ACC112 (cell line): ENCODE measurements around the gene GPR142.
A peak's percentile ranks its signal among the peaks of the same experiment; 100 is the strongest.

Experiments
- H2AFZ ChIP-seq: fragments of 200-600 bp; sonication (generic); one replicate; pipeline ENCODE4 v1.6.0; 2017; ENCODE audit warnings: antibody characterized with exemption, low read length; ENCODE audit not compliant: unreplicated experiment
- H3K27ac ChIP-seq: fragments of 200-600 bp; sonication (generic); 2 replicates; pipeline ENCODE4 v1.5.1; 2014; ENCODE audit warnings: low read depth, mild to moderate bottlenecking, antibody characterized with exemption, low read length, moderate library complexity
- H3K27me3 ChIP-seq: fragments of 200-600 bp; sonication (generic); 2 replicates; pipeline ENCODE4 v1.6.1; 2014; ENCODE audit warnings: mild to moderate bottlenecking, antibody characterized with exemption, low read length, moderate library complexity, mixed read lengths; ENCODE audit not compliant: insufficient read depth
- H3K36me3 ChIP-seq: fragments of 200-600 bp; sonication (generic); 2 replicates; pipeline ENCODE4 v1.6.1; 2016; ENCODE audit warnings: mild to moderate bottlenecking, antibody characterized with exemption, low read length, moderate library complexity, mixed read lengths; ENCODE audit not compliant: insufficient read depth
- H3K4me1 ChIP-seq: fragments of 200-600 bp; sonication (generic); one replicate; pipeline ENCODE4 v1.6.1; 2016; ENCODE audit warnings: low read length, mixed read lengths; ENCODE audit not compliant: insufficient read depth, unreplicated experiment, control insufficient read depth
- H3K4me3 ChIP-seq: fragments of 200-600 bp; sonication (generic); 2 replicates; pipeline ENCODE4 v1.5.1; 2014; ENCODE audit warnings: mild to moderate bottlenecking, low read depth, low read length
- H3K79me2 ChIP-seq: fragments of 200-600 bp; sonication (generic); one replicate; pipeline ENCODE4 v1.6.0; 2016; ENCODE audit warnings: low read length; ENCODE audit not compliant: control insufficient read depth, unreplicated experiment, insufficient read depth

The GPR142 gene, protein sequence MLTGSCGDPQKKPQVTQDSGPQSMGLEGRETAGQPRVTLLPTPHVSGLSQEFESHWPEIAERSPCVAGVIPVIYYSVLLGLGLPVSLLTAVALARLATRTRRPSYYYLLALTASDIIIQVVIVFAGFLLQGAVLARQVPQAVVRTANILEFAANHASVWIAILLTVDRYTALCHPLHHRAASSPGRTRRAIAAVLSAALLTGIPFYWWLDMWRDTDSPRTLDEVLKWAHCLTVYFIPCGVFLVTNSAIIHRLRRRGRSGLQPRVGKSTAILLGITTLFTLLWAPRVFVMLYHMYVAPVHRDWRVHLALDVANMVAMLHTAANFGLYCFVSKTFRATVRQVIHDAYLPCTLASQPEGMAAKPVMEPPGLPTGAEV

GRCh38 chr17:74367206-74367605 lies at the start of gene GPR142:
TSS of gene GPR142 (plus strand) at chr17:74367506. CDS start at chr17:74369541, 2,035 bp downstream.
- Histone ChIP-seq H2AFZ (no peak within 1 kb of the TSS), H3K4me3 (no peak within 1 kb of the TSS), H3K36me3 (no peaks in the 10 kb centered on the region), H3K27me3 (peaks cover 23% of the 10 kb centered on the region), H3K4me1 (no peaks in the 10 kb centered on the region), H3K27ac (no peak within 1 kb of the TSS), H3K79me2 (no peaks in the 10 kb centered on the region)

- no peaks in the 10 kb centered on the region for H3K36me3 ChIP-seq
- no peak overlapping the region for H3K4me3 ChIP-seq
- no peaks in the 10 kb centered on the region for H3K4me1 ChIP-seq
- no peak overlapping the region for H3K27ac ChIP-seq
- H3K27me3 ChIP-seq = peaks cover 23% of the 10 kb centered on the region
- H3K79me2 ChIP-seq = no peaks in the 10 kb centered on the region
- no peak overlapping the region for H2AFZ ChIP-seq
Measured at GRCh38 chr17:74318391-74318790, 48.9 kb upstream of the GPR142 start.

DNA sequence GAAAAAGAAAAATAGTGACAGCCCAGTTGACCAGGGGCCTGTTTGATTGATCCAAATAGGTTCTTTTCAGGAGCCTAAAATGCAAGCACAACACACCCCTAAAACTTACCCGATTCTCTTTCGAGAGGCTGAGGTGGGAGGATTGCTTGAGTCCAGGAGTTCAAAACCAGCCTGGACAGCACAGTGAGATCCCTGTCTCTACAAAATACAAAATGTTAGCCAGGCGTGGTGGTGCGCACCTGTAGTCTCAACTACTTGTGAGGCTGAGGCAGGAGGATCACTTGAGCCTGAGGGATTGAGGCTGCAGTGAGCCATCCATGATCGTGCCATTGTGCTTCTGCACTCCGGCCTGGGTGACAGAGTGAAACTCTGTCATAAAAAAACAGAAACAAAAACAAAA lies 42.8 kb upstream of the GPR142 start:
- Histone ChIP-seq H3K27ac (no peak overlapping the region), H3K27me3 (peaks cover 52% of the 10 kb centered on the region), H3K4me1 (peaks cover 4% of the 10 kb centered on the region), H3K4me3 (no peak overlapping the region), H2AFZ (no peak overlapping the region), H3K79me2 (no peaks in the 10 kb centered on the region), H3K36me3 (no peaks in the 10 kb centered on the region)

- Histone ChIP-seq H2AFZ (no peak overlapping the region), H3K27ac (no peak overlapping the region), H3K79me2 (no peaks in the 10 kb centered on the region), H3K36me3 (no peaks in the 10 kb centered on the region), H3K4me1 (peaks cover 4% of the 10 kb centered on the region), H3K4me3 (no peak overlapping the region), H3K27me3 (peaks cover 55% of the 10 kb centered on the region)
Measured at GRCh38 chr17:74325376-74325742, 41.9 kb upstream of the GPR142 start.

- H3K36me3 ChIP-seq = no peaks in the 10 kb centered on the region
- H3K27me3 ChIP-seq = peaks cover 54% of the 10 kb centered on the region
- peaks cover 4% of the 10 kb centered on the region for H3K4me1 ChIP-seq
- peak within 1 kb of the TSS; percentile 25; the same call in 1 of the 2 replicates for H3K4me3 ChIP-seq
- no peaks in the 10 kb centered on the region for H3K79me2 ChIP-seq
- no peak within 1 kb of the TSS for H3K27ac ChIP-seq
- no peak within 1 kb of the TSS for H2AFZ ChIP-seq
Measured at GRCh38 chr17:74325743-74326379, 41.4 kb upstream of the GPR142 start, which contains the start of gene KIF19. TSS of gene KIF19 (plus strand) at chr17:74326226. CDS start at chr17:74326350, 124 bp downstream.

DNA sequence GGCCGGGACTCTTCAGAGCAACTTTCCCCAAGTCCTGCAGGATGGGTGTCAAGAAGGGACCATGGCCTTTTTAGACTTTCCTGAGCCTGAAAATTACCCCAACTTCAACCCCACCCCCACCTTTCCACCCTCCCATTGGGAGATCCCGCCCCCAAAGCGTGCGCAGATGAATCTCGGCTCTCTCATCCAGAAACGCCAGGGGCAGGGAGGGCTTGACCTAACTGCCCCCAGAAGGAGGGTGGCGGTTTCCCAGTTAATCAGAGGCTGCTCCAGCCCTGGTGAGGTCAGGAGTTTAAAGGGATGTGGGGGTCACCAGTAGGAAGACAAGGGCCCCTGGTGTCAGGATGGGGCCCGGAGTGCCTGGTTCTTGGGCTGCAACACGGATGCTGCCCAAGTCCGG lies 40.8 kb upstream of the GPR142 start:
- Histone ChIP-seq H3K79me2 (no peaks in the 10 kb centered on the region), H3K27ac (no peak overlapping the region), H3K36me3 (no peaks in the 10 kb centered on the region), H3K27me3 (peaks cover 54% of the 10 kb centered on the region), H3K4me3 (peak overlapping the region; percentile 25; the same call in 1 of the 2 replicates), H2AFZ (no peak overlapping the region), H3K4me1 (peaks cover 4% of the 10 kb centered on the region)

GRCh38 chr17:74328487-74328886 lies 38.8 kb upstream of the GPR142 start:
- H3K4me1 ChIP-seq = peaks cover 4% of the 10 kb centered on the region
- H3K27me3 ChIP-seq = peaks cover 43% of the 10 kb centered on the region
- no peaks in the 10 kb centered on the region for H3K79me2 ChIP-seq
- no peak overlapping the region for H3K27ac ChIP-seq
- no peak overlapping the region for H2AFZ ChIP-seq
- H3K4me3 ChIP-seq = no peak overlapping the region
- H3K36me3 ChIP-seq = no peaks in the 10 kb centered on the region

DNA sequence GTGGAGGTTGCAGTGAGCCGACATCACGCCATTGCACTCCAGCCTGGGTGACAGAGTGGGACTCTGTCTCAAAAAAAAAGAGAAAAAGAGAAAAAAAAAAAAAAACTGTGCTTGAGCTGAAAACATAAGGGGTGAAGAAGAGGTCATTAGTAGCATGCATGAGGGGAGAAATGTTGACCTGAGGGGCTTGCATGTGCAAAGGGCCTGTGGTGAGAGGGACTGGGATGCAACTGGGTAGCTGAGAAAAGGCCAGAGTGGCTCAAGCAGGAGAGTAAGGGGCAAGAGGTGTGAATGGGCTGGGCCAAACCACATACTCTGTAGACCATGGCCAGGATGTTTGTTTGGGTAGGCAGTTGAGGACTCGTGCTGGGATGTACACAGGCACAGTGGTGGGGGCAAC lies 37.9 kb upstream of the GPR142 start:
- Histone ChIP-seq H3K27me3 (peaks cover 42% of the 10 kb centered on the region), H2AFZ (no peak overlapping the region), H3K4me3 (no peak overlapping the region), H3K4me1 (peaks cover 4% of the 10 kb centered on the region), H3K27ac (no peak overlapping the region), H3K36me3 (no peaks in the 10 kb centered on the region), H3K79me2 (no peaks in the 10 kb centered on the region)

DNA sequence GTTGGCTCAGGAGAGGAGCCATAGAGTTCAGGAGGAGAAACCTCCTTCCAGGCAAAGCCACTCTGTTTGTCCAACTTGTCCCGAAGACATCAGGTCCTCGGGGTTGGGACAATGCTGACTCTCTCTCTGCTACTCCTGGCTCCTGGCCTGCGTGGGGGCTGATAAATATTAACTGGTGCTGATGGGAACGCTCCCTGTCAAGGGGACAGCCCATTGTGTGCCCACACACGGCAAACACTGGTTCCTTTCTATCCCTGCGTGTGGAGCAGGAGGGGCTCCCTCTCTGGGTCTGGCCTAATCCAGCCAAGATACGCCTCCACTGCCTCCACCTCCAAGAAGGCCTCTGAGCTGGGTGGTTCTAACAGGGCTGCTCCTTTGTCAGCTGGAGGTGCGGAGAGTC lies 36.9 kb upstream of the GPR142 start:
- Histone ChIP-seq H3K36me3 (no peaks in the 10 kb centered on the region), H3K79me2 (no peaks in the 10 kb centered on the region), H2AFZ (no peak overlapping the region), H3K27me3 (peaks cover 39% of the 10 kb centered on the region), H3K27ac (no peak overlapping the region), H3K4me1 (peaks cover 4% of the 10 kb centered on the region), H3K4me3 (no peak overlapping the region)

DNA sequence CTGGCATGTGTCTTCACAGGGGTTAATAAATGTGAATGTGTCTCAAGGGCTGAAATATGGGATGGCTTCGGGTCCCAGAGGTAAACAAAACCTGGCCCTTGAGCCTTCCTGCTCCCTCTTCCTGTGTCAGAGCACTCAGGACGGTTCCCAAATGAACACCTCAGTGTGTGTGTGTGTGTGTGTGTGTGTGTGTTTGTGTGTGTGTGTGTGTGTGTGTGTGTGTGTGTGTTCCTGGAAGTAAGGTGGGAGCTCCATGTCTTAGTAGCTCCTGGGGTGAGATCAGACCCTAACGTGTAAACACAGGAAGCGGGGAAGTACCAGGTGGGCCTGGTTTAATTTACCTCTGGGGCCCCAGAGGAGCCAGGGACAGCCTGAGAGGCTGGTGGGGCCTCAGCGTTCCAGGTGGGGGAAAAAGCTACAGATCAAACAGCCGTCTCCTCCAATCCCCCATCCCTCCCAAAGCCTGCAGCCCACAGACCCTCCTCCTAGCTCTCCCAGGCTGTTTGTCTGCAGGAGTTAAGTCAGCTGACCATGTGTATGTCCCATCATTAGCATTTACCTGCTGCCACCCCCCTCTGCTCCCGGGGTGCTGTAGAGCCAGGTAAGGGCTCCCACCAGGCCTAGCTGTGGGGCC lies 35.2 kb upstream of the GPR142 start:
- Histone ChIP-seq H2AFZ (no peak overlapping the region), H3K27ac (no peak overlapping the region), H3K79me2 (no peaks in the 10 kb centered on the region), H3K27me3 (peaks cover 24% of the 10 kb centered on the region), H3K4me1 (no peaks in the 10 kb centered on the region), H3K4me3 (no peak overlapping the region), H3K36me3 (no peaks in the 10 kb centered on the region)
